PC-9 (cell line): ENCODE data around the gene TENM4.

Experiments used
- EZH2 ChIP-seq: fragments of 200-600 bp; sonication (generic); IDR thresholded peaks from 2 replicates; pipeline ENCODE4 v1.8.0; 2017; ENCODE audit warnings: antibody characterized with exemption, low read depth
- TF ChIP-seq, protein P1 (sequence below): fragments of 200-600 bp; sonication (generic); conservative IDR thresholded peaks from 2 replicates; pipeline ENCODE4 v1.6.1; 2017; ENCODE audit warnings: mixed run types, antibody characterized with exemption, mild to moderate bottlenecking, moderate library complexity

DNA sequence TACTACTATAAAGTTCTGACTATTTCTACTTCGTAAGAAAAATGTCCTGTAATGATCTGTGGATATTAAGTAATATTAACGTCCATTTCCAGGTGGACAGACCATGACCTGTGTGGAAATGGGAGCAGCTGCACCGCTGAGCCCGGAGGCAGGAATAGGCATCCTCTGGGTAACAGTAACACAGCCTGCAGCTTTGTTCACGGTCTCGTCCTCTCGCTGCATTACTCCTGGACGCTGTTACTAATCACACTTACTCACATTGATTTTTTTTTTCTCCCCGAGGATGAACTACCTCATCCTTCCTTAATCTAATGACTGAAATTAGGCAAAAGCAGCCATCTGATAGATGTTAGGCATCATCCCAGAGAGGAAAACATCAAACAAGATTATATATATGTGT lies 520.5 kb downstream of the TENM4 start:
- TF ChIP-seq, protein P1, sequence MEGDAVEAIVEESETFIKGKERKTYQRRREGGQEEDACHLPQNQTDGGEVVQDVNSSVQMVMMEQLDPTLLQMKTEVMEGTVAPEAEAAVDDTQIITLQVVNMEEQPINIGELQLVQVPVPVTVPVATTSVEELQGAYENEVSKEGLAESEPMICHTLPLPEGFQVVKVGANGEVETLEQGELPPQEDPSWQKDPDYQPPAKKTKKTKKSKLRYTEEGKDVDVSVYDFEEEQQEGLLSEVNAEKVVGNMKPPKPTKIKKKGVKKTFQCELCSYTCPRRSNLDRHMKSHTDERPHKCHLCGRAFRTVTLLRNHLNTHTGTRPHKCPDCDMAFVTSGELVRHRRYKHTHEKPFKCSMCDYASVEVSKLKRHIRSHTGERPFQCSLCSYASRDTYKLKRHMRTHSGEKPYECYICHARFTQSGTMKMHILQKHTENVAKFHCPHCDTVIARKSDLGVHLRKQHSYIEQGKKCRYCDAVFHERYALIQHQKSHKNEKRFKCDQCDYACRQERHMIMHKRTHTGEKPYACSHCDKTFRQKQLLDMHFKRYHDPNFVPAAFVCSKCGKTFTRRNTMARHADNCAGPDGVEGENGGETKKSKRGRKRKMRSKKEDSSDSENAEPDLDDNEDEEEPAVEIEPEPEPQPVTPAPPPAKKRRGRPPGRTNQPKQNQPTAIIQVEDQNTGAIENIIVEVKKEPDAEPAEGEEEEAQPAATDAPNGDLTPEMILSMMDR: no peak
- TF ChIP-seq EZH2: no peak
